HFFc6 (cell line): ENCODE data around the gene SIAH2. TPM values are rescaled to one million over a fixed set of nuclear protein-coding genes. Genes with fewer than 3 reads are reported as not detected.

Experiments
- DNase-seq: peaks from one replicate; pipeline ENCODE4 v3.0.0-alpha.2; 2018
- H3K27ac Mint-ChIP-seq: 2 replicates; pipeline ENCODE4 v1.8.0; 2020; ENCODE audit warnings: mild to moderate bottlenecking, mixed read lengths
- H3K27me3 Mint-ChIP-seq: 2 replicates; pipeline ENCODE4 v1.8.0; 2021; ENCODE audit warnings: mild to moderate bottlenecking, moderate library complexity, mixed read lengths; ENCODE audit not compliant: insufficient read depth
- H3K36me3 Mint-ChIP-seq: 2 replicates; pipeline ENCODE4 v1.8.0; 2021; ENCODE audit warnings: low read depth, mixed read lengths
- H3K4me1 Mint-ChIP-seq: 2 replicates; pipeline ENCODE4 v1.8.0; 2020; ENCODE audit warnings: low read depth, mixed read lengths
- H3K4me3 Mint-ChIP-seq: 2 replicates; pipeline ENCODE4 v1.8.0; 2020; ENCODE audit warnings: mild to moderate bottlenecking, moderate library complexity, mixed read lengths
- H3K9me3 Mint-ChIP-seq: 2 replicates; pipeline ENCODE4 v1.8.0; 2020; ENCODE audit warnings: mild to moderate bottlenecking, mixed read lengths
- CTCF ChIP-seq: fragments of 200-600 bp; sonication (generic); IDR thresholded peaks from 2 replicates; pipeline ENCODE4 v1.5.0; 2021; ENCODE audit warnings: antibody characterized with exemption, mild to moderate bottlenecking
- total RNA-seq, 6 experiments: library from RNA; stranded (reverse); fragmentation: NEBNext Ultra II Directional; extraction: Animal tissue kit (Norgen Biotek cat#: 25700); gene quantifications; 2 replicates in 1 of 6; 3 replicates in 5 of 6; pipeline ENCODE4 v1.2.3, GENCODE V29; 2021

Gene SIAH2
- total RNA-seq, 6 experiments from 2014 or later = 14.6 to 18.2 (median 15.9) TPM

- Mint-ChIP-seq H3K27me3 (no peaks in the 10 kb centered on the region), H3K27ac (no peak overlapping the region; the same call in 1 of the 2 replicates), H3K9me3 (no peaks in the 10 kb centered on the region), H3K4me1 (peaks cover 48% of the 10 kb centered on the region), H3K4me3 (no peak overlapping the region), H3K36me3 (peaks cover 14% of the 10 kb centered on the region)
- no peak for DNase-seq
- no peak for TF ChIP-seq CTCF
These were observed 6.4 kb downstream of the SIAH2 start for GRCh38 chr3:150756491-150757059.

- peaks cover 16% of the 10 kb centered on the region for H3K36me3 Mint-ChIP-seq
- no peak overlapping the region for H3K4me3 Mint-ChIP-seq
- H3K27ac Mint-ChIP-seq = no peak overlapping the region
- DNase-seq = no peak
- H3K4me1 Mint-ChIP-seq = peaks cover 50% of the 10 kb centered on the region
- no peaks in the 10 kb centered on the region for H3K9me3 Mint-ChIP-seq
- no peak for TF ChIP-seq CTCF
- no peaks in the 10 kb centered on the region for H3K27me3 Mint-ChIP-seq
These were observed 7.1 kb downstream of the SIAH2 start for GRCh38 chr3:150755902-150756301.

- no peaks in the 10 kb centered on the region for H3K27me3 Mint-ChIP-seq
- H3K36me3 Mint-ChIP-seq = peaks cover 25% of the 10 kb centered on the region
- TF ChIP-seq CTCF = no peak
- no peak for DNase-seq
- H3K4me3 Mint-ChIP-seq = no peak overlapping the region
- H3K4me1 Mint-ChIP-seq = peaks cover 50% of the 10 kb centered on the region
- no peak overlapping the region for H3K27ac Mint-ChIP-seq
- H3K9me3 Mint-ChIP-seq = no peaks in the 10 kb centered on the region
These were observed 8.1 kb downstream of the SIAH2 start for GRCh38 chr3:150754896-150755295.

GRCh38 chr3:150751781-150752263, 11.1 kb downstream of the SIAH2 start:
- H3K9me3 Mint-ChIP-seq = no peaks in the 10 kb centered on the region

GRCh38 chr3:150749255-150749654, 13.7 kb downstream of the SIAH2 start:
- Mint-ChIP-seq H3K4me3 (no peak overlapping the region), H3K36me3 (peaks cover 20% of the 10 kb centered on the region), H3K27me3 (no peaks in the 10 kb centered on the region; the same call in 1 of the 2 replicates), H3K27ac (0 out of 2 replicates have a peak overlapping the region, but pooled peaks have one; percentile 8), H3K9me3 (no peaks in the 10 kb centered on the region), H3K4me1 (peaks cover 58% of the 10 kb centered on the region)
- no peak for DNase-seq
- TF ChIP-seq CTCF = no peak

More at GRCh38 chr3:150751781-150752263, 11.1 kb downstream of the SIAH2 start:
- Mint-ChIP-seq H3K36me3 (peaks cover 20% of the 10 kb centered on the region), H3K27me3 (no peaks in the 10 kb centered on the region), H3K4me1 (peaks cover 47% of the 10 kb centered on the region), H3K4me3 (no peak overlapping the region), H3K27ac (0 out of 2 replicates have a peak overlapping the region, but pooled peaks have one; percentile 9)
- TF ChIP-seq CTCF = no peak
- DNase-seq = no peak
